Transverse colon (tissue), 4 donors: Measurements from ENCODE around the gene EMC9. TPM values are rescaled to one million over a fixed set of nuclear protein-coding genes. Genes with fewer than 3 reads are reported as not detected.

ENCODE experiments used
- DNase-seq: peaks from one replicate; pipeline ENCODE4 v3.0.0-alpha.2; 2019
- H3K27ac ChIP-seq, 4 donors: fragments of 200-600 bp; sonication (generic); 2 replicates each; pipeline ENCODE4 v1.5.1; 2016 to 2018; ENCODE audit warnings: inconsistent platforms in 4 of 4
- H3K27me3 ChIP-seq: fragments of 200-600 bp; sonication (generic); 2 replicates; pipeline ENCODE4 v1.5.1; 2017; ENCODE audit warnings: inconsistent platforms
- H3K36me3 ChIP-seq, 4 donors: fragments of 200-600 bp; sonication (generic); 2 replicates each; pipeline ENCODE4 v1.5.1; 2017 to 2019; ENCODE audit warnings: inconsistent platforms in 4 of 4
- H3K4me1 ChIP-seq, 4 donors: fragments of 200-600 bp; sonication (generic); 2 replicates each; pipeline ENCODE4 v1.5.1; 2017 to 2020; ENCODE audit warnings: inconsistent platforms in 4 of 4
- H3K4me3 ChIP-seq, 4 donors: fragments of 200-600 bp; sonication (generic); 1 replicate in 1 of 4; 2 replicates in 3 of 4; pipeline versions ENCODE4 v1.5.1 to v1.6.1; 2017 to 2019; ENCODE audit warnings: inconsistent platforms in 4 of 4
- H3K9me3 ChIP-seq, 2 donors: fragments of 200-600 bp; sonication (generic); 2 replicates each; pipeline ENCODE4 v1.5.1; 2017 to 2019; ENCODE audit warnings: inconsistent platforms in 2 of 2
- EP300 ChIP-seq: sonication (generic); formaldehyde crosslinking; IDR thresholded peaks from one replicate; pipeline ENCODE4 v1.6.1; 2017; ENCODE audit warnings: antibody characterized with exemption, low read depth
- POLR2A ChIP-seq: fragments of 450-650 bp; IDR thresholded peaks from one replicate; pipeline ENCODE4 v1.6.1; 2016; ENCODE audit warnings: antibody characterized with exemption, mild to moderate bottlenecking, moderate library complexity
- POLR2AphosphoS5 ChIP-seq, 3 donors: sonication (generic); formaldehyde crosslinking; IDR thresholded peaks; one replicate each; pipeline ENCODE4 v1.6.1; 2016; ENCODE audit warnings: antibody characterized with exemption in 3 of 3
- WGBS, 2 donors: methylation state at CpG; one replicate each; pipeline ENCODE4 v1.1.5; 2018; ENCODE audit warnings: low coverage in 1 of 2; 5-methylcytosine and 5-hydroxymethylcytosine counted together
- in situ Hi-C, 4 donors: fragments of 200-750 bp; cut with MboI; loops; one replicate each; pipeline versions ENCODE4 v1.15.0 to v1.15.1; 2017; ENCODE audit warnings: low sequenced_read_pairs in 3 of 4, low pct_ligation_motif_present in 1 of 4, low pct_unique_long_range_greater_than_20kb in 1 of 4
- intact Hi-C: fragments of 100-400 bp; cut with DNase I; formaldehyde crosslinking; loops from one replicate; pipeline ENCODE4 v1.15.1; 2023; ENCODE audit warnings: low total_unique reads
- total RNA-seq, 4 donors: library from RNA; depleted of rRNA; stranded (reverse); fragments of >200 nt; gene quantifications; one replicate each; pipeline ENCODE4 v1.1.0, GENCODE V29; 2016
- TF ChIP-seq, protein P1 (sequence below), 5 experiments: fragments of 200-600 bp in 3 of 5; fragments of 450-650 bp in 2 of 5; sonication (generic) in 3 of 5; IDR thresholded peaks; 1 replicate in 2 of 5; 2 replicates in 3 of 5; pipeline ENCODE4 v1.5.1; 2016 to 2017; ENCODE audit warnings: antibody characterized with exemption in 5 of 5, inconsistent platforms in 3 of 5, mild to moderate bottlenecking in 2 of 5, moderate library complexity in 1 of 5

EMC9 gene
- total RNA-seq, 4 donors from 2014 or later = 2.2 to 15.4 (median 12.3) TPM; not detected in 1

DNA sequence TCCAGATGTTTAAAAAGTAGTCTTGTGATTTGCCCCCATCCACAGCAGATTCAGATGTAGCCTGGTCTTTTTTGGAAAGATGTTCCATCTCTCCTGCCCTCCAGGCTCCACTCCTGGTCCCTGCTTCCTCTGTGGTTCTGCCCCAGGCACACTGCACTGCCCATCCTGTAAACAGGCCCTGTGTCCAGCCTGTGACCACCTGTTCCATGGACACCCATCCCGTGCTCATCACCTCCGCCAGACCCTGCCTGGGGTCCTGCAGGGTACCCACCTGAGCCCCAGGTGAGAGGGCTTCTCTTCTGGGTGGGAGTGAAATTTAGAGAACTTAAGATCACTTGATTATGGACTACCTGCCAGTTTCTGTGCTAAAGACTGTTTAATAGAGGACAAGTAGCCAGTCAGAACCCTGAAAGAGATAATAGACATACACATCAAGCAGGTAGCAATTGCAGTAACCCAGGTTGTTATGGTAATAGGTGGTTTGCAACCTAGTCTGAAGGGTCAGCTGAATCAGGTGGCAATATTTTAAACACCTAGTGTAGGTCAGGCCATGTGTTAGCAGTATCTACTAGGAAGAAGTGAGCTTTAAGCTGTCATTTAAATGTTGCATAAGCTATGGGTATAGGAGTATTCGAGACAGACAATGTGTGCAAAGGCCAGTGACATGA lies 8.0 kb upstream of the EMC9 start:
- no peaks in the 10 kb centered on the region for H3K27me3 ChIP-seq
- no peak for DNase-seq
- H3K27ac ChIP-seq = no peak overlapping the region
- no peak for TF ChIP-seq POLR2A
- no peak for TF ChIP-seq EP300
- no peak for TF ChIP-seq POLR2AphosphoS5 (IDR thresholded peaks at IDR 0.05)
- TF ChIP-seq, protein P1, sequence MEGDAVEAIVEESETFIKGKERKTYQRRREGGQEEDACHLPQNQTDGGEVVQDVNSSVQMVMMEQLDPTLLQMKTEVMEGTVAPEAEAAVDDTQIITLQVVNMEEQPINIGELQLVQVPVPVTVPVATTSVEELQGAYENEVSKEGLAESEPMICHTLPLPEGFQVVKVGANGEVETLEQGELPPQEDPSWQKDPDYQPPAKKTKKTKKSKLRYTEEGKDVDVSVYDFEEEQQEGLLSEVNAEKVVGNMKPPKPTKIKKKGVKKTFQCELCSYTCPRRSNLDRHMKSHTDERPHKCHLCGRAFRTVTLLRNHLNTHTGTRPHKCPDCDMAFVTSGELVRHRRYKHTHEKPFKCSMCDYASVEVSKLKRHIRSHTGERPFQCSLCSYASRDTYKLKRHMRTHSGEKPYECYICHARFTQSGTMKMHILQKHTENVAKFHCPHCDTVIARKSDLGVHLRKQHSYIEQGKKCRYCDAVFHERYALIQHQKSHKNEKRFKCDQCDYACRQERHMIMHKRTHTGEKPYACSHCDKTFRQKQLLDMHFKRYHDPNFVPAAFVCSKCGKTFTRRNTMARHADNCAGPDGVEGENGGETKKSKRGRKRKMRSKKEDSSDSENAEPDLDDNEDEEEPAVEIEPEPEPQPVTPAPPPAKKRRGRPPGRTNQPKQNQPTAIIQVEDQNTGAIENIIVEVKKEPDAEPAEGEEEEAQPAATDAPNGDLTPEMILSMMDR (IDR thresholded peaks at IDR 0.05) = no peak
- intact Hi-C loops = no loop called here
- 87% methylated on average over 3 of the region's 3 CpGs; no CpG with 5 or more reads in 1 of the 2 donors for WGBS, 2 donors
- H3K4me3 ChIP-seq = no peak overlapping the region
- in situ Hi-C loops = no loop called here
- no peaks in the 10 kb centered on the region for H3K9me3 ChIP-seq
- H3K36me3 ChIP-seq = peaks cover 0 to 28% (median 10%) of the 10 kb centered on the region in 4 donors
- peaks cover 12 to 30% (median 21%) of the 10 kb centered on the region in 4 donors for H3K4me1 ChIP-seq

DNA sequence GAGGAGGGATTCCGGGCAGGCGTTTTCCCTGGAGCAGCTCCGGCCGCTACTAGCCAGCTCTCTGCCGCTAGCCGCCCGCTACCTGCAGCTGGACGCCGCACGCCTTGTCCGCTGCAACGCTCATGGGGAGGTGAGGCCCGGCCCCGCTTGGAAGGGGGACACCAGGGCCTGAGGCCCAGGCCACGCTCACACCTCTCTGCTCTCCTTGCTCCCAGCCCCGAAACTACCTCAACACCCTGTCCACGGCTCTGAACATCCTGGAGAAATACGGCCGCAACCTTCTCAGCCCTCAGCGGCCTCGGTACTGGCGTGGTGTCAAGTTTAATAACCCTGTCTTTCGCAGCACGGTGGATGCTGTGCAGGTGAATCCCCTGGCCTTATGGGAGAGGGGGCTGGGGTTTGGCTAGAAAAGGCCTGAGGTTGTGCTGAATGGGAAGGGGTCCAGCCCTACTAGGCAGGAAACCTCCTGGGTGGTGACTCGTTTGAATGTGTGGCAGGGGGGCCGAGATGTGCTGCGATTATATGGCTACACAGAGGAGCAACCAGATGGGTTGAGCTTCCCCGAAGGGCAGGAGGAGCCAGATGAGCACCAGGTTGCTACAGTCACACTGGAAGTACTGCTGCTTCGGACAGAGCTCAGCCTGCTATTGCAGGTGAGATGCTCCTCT lies 6.5 kb upstream of the EMC9 start:
- Histone ChIP-seq H3K27ac (peak overlapping the region; percentile 94 to 99 (median 97)), H3K9me3 (no peaks in the 10 kb centered on the region), H3K4me3 (peak overlapping the region; percentile 73 to 98 (median 86)), H3K36me3 (peaks cover 0 to 27% (median 6%) of the 10 kb centered on the region in 4 donors), H3K27me3 (no peaks in the 10 kb centered on the region), H3K4me1 (peaks cover 12 to 44% (median 23%) of the 10 kb centered on the region in 4 donors)
- intact Hi-C loops (no loop called here), in situ Hi-C loops (no loop called here)
- TF ChIP-seq POLR2AphosphoS5 (IDR thresholded peaks at IDR 0.05) (no peak), EP300 (no peak), POLR2A (no peak)
- TF ChIP-seq, protein P1 (IDR thresholded peaks at IDR 0.05) = no peak
- 8% methylated on average over 21 of the region's 29 CpGs; no CpG with 5 or more reads in 1 of the 2 donors for WGBS, 2 donors
- no peak for DNase-seq

DNA sequence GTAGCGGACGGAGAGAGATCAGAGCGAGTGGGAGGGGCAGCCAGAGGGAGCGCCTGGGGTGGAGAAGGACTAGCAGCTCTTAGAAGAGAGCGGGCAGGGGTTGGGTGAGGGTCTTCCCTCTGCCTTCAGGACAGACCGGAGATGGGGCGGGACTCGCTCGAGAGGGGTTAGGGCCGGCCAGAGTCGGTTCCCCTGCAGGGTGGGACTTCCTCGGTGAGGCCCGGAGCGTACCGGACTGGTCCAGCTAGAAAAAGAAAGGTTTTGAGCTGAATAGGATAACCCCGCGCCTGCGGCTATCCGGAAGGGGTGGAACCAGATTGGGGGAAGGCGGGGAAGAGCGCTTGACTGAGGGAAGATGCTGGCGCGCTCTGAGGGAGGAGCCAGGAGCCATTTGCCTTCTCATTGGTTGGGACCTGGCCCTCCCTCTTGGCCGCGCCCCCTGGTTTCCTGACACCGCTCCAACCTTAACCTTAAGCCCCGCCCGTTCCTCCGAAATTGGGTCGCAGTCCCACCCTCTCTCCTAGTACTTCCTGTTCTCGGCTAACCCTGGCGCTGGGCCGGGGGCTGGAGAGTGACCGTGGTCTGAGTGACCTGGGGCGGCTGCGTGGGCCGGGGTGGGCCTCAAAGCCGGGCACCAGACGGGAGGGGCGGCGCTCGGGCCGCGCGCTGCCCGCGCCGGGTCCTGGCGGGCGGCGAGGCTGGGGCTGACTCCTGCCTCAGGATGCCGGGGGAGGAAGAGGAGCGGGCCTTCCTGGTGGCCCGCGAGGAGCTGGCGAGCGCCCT lies 5.8 kb upstream of the EMC9 start, which contains the start of gene RNF31:
Gene RNF31 (plus strand): TSS at position 521 of the 783 bp plus-strand sequence. CDS start 201 bp downstream, at position 722.
- intact Hi-C loops (no loop called here), in situ Hi-C loops (no loop called here)
- Histone ChIP-seq H3K4me1 (peaks cover 14 to 51% (median 30%) of the 10 kb centered on the region in 4 donors), H3K9me3 (no peaks in the 10 kb centered on the region), H3K36me3 (peaks cover 0 to 22% (median 4%) of the 10 kb centered on the region in 4 donors), H3K4me3 (peak within 1 kb of the TSS; percentile 73 to 98 (median 86)), H3K27me3 (no peaks in the 10 kb centered on the region), H3K27ac (peak within 1 kb of the TSS; percentile 94 to 99 (median 97))
- 0% methylated on average over 31 of the region's 57 CpGs; no CpG with 5 or more reads in 1 of the 2 donors for WGBS, 2 donors
- TF ChIP-seq POLR2A = peak; percentile 61
- peak; percentile 57 to 85 (median 77) for TF ChIP-seq POLR2AphosphoS5 (IDR thresholded peaks at IDR 0.05)
- no peak for TF ChIP-seq EP300
- TF ChIP-seq, protein P1 (IDR thresholded peaks at IDR 0.05) = no peak
- peak; percentile 99 for DNase-seq
